ENCODE data around the gene IL36RN.

- TF ChIP-seq CTCF (IDR thresholded peaks at IDR 0.05; ENCODE audit: low read length) (no peak), EZH2 (optimal IDR thresholded peaks at IDR 0.05; ENCODE audit: low read depth, low read length) (no peak), EZH2phosphoT487 (IDR thresholded peaks at IDR 0.05; ENCODE audit: low read length) (no peak)
Observed at GRCh38 chr2:113068706-113069485, 9.9 kb downstream of the IL36RN start.

All from MM.1S (cell line).